NCI-H526 treated with DMSO at 0.1 percent for 48 hours (cell line): ENCODE data around the gene IGF2BP2.
"Not testable (repeated sequence)": the region's sequence is repeated elsewhere in the genome, so short reads cannot be mapped to it uniquely, and the experiment has no call there.

ENCODE experiments used
- DNase-seq: peaks from one replicate; lab custom pipeline; 2025; lab: John Stamatoyannopoulos, UW

IGF2BP2 gene

GRCh38 chr3:185711255-185711870 lies 113.5 kb downstream of the IGF2BP2 start:
- no peak for DNase-seq

GRCh38 chr3:185709251-185709955 lies 115.4 kb downstream of the IGF2BP2 start:
- no peak for DNase-seq

- DNase-seq: no peak
These were observed 116.5 kb downstream of the IGF2BP2 start for GRCh38 chr3:185708392-185708791.

- no peak for DNase-seq
These were observed 119.3 kb downstream of the IGF2BP2 start for GRCh38 chr3:185705498-185705897.

- DNase-seq: no peak
These were observed 122.3 kb downstream of the IGF2BP2 start for GRCh38 chr3:185702262-185703225.

- no peak for DNase-seq
These were observed 123.1 kb downstream of the IGF2BP2 start for GRCh38 chr3:185701611-185702261.

GRCh38 chr3:185699927-185700326 lies 124.9 kb downstream of the IGF2BP2 start:
- no peak for DNase-seq

- not testable (repeated sequence) for DNase-seq
These were observed 127.6 kb downstream of the IGF2BP2 start for GRCh38 chr3:185697228-185697627.

GRCh38 chr3:185696039-185696438 lies 128.8 kb downstream of the IGF2BP2 start:
- DNase-seq: no peak

GRCh38 chr3:185693985-185694653 lies 130.7 kb downstream of the IGF2BP2 start:
- no peak for DNase-seq

- no peak for DNase-seq
These were observed 133.2 kb downstream of the IGF2BP2 start for GRCh38 chr3:185691622-185692021.

- DNase-seq: no peak
These were observed 137.5 kb downstream of the IGF2BP2 start for GRCh38 chr3:185687271-185687878.

- DNase-seq: no peak
These were observed 139.4 kb downstream of the IGF2BP2 start for GRCh38 chr3:185685231-185686035.

- no peak for DNase-seq
These were observed 144.6 kb downstream of the IGF2BP2 start for GRCh38 chr3:185680231-185680630.

GRCh38 chr3:185678027-185678426 lies 146.8 kb downstream of the IGF2BP2 start:
- no peak for DNase-seq

GRCh38 chr3:185677146-185677829 lies 147.6 kb downstream of the IGF2BP2 start:
- peak; percentile 3 for DNase-seq

- no peak for DNase-seq
These were observed 157.3 kb downstream of the IGF2BP2 start for GRCh38 chr3:185667574-185667973.

- DNase-seq: no peak
These were observed 160.9 kb downstream of the IGF2BP2 start for GRCh38 chr3:185663929-185664328.

- DNase-seq: no peak
These were observed 163.1 kb downstream of the IGF2BP2 start for GRCh38 chr3:185661772-185662171.

GRCh38 chr3:185661296-185661695 lies 163.5 kb downstream of the IGF2BP2 start:
- DNase-seq: not testable (repeated sequence)
